HepG2 (cell line): ENCODE measurements around the gene ITGB5. TPM values are rescaled to one million over a fixed set of nuclear protein-coding genes. Genes with fewer than 3 reads are reported as not detected.

ENCODE experiments used
- ATAC-seq: fragments of 200-7000 bp; cut with Tn5 transposase; 3 replicates; pipeline ENCODE4 v1.9.1; 2020; ENCODE audit warnings: mild to moderate bottlenecking, moderate library complexity
- BruUV-seq: library from RNA; stranded (reverse); fragments of 400-500 nt; replicated peaks from 2 replicates; lab custom pipeline; 2021; lab: Mats Ljungman, UMichigan
- CTCF ChIA-PET: fragments of 300-600 bp; formaldehyde crosslinking; extraction: SDS; loops from one replicate; lab custom pipeline; 2021; ENCODE audit warnings: low total read pairs, inconsistent platforms, low intra/inter-chr PET ratio; lab: Yijun Ruan, JAX
- POLR2A ChIA-PET: fragments of 350-600 bp; sonication (Branson Sonifier 250); formaldehyde crosslinking; loops from one replicate; lab custom pipeline; 2020; ENCODE audit warnings: antibody characterized with exemption, inconsistent platforms; lab: Yijun Ruan, JAX
- DNase-seq: peaks from one replicate; pipeline ENCODE4 v3.0.0-alpha.2; 2015; ENCODE audit warnings: low spot score
- FAIRE-seq: peaks from 3 replicates; lab custom pipeline; 2011; peaks lifted over from hg19 to GRCh38; lab: Jason Lieb, UNC
- H2AFZ ChIP-seq: one replicate; pipeline ENCODE4 v1.6.1; 2011; ENCODE audit warnings: low read length, inconsistent platforms
- H3K27ac ChIP-seq: fragments of 300-600 bp; 3 replicates; pipeline ENCODE4 v1.8.0; 2011; ENCODE audit warnings: mixed run types, mild to moderate bottlenecking, mixed read lengths, low read length, inconsistent platforms; ENCODE audit not compliant: insufficient read depth; ENCODE audit errors: extremely low read length
- H3K27me3 ChIP-seq, 2 experiments: fragments of 200-600 bp in 1 of 2; 2 replicates in 1 of 2; 3 replicates in 1 of 2; pipeline versions ENCODE4 v1.6.0 to v1.8.0; 2011; ENCODE audit warnings: low read length in 2 of 2, mild to moderate bottlenecking in 2 of 2, moderate library complexity in 2 of 2, inconsistent platforms in 1 of 2; ENCODE audit not compliant: insufficient read depth in 2 of 2, control insufficient read depth in 1 of 2
- H3K36me3 ChIP-seq, 2 experiments: fragments of 200-600 bp in 1 of 2; replicated peaks in 1 of 2; 2 replicates in 1 of 2; 3 replicates in 1 of 2; pipeline versions ENCODE4 v1.5.1 to v1.8.0; 2011; ENCODE audit warnings: low read length in 2 of 2, inconsistent platforms in 1 of 2; ENCODE audit not compliant: insufficient read depth in 2 of 2, control insufficient read depth in 1 of 2
- H3K4me1 ChIP-seq: 2 replicates; pipeline ENCODE4 v1.5.1; 2012; ENCODE audit warnings: low read length, inconsistent platforms; ENCODE audit not compliant: insufficient read depth
- H3K4me2 ChIP-seq: 2 replicates; pipeline ENCODE4 v1.6.0; 2011; ENCODE audit warnings: low read depth, low read length, inconsistent platforms
- H3K4me3 ChIP-seq, 3 experiments: fragments of 200-600 bp in 1 of 3; sonication (generic), shearing (Covaris generic) in 1 of 3; replicated peaks in 1 of 3; 2 replicates each; pipeline ENCODE4 v1.5.1; 2011 to 2016; ENCODE audit warnings: low read length in 3 of 3, inconsistent platforms in 2 of 3, low read depth in 2 of 3, mild to moderate bottlenecking in 2 of 3, control low read depth in 1 of 3, mixed read lengths in 1 of 3; ENCODE audit not compliant: insufficient read depth in 1 of 3
- H3K79me2 ChIP-seq: one replicate; pipeline ENCODE4 v1.6.1; 2011; ENCODE audit warnings: low read length, inconsistent platforms; ENCODE audit not compliant: insufficient read depth
- H3K9ac ChIP-seq: 2 replicates; pipeline ENCODE4 v1.6.0; 2011; ENCODE audit warnings: mild to moderate bottlenecking, low read depth, low read length, inconsistent platforms; ENCODE audit not compliant: insufficient read depth
- H3K9me3 ChIP-seq: 2 replicates; pipeline ENCODE4 v1.5.1; 2012; ENCODE audit warnings: mild to moderate bottlenecking, low read length
- H4K20me1 ChIP-seq: 2 replicates; pipeline ENCODE4 v1.6.0; 2011; ENCODE audit warnings: inconsistent platforms, mild to moderate bottlenecking, low read length, moderate library complexity; ENCODE audit not compliant: insufficient read depth
- ARID4A ChIP-seq: sonication (generic); formaldehyde crosslinking; IDR thresholded peaks from 2 replicates; pipeline ENCODE4 v1.5.0; 2020; ENCODE audit warnings: mild to moderate bottlenecking, missing genetic modification reagents, borderline replicate concordance
- IRX3 ChIP-seq: sonication (generic); formaldehyde crosslinking; IDR thresholded peaks from 2 replicates; pipeline ENCODE4 v1.8.1; 2023; ENCODE audit warnings: mild to moderate bottlenecking, low read depth, missing genetic modification reagents, borderline replicate concordance
- KMT2B ChIP-seq: IDR thresholded peaks from 2 replicates; pipeline ENCODE4 v1.6.1; 2016; ENCODE audit warnings: missing genetic modification reagents, missing compliant biosample characterization
- MZF1 ChIP-seq: sonication (generic); formaldehyde crosslinking; IDR thresholded peaks from 2 replicates; pipeline ENCODE4 v1.8.1; 2023; ENCODE audit warnings: mild to moderate bottlenecking, missing genetic modification reagents, borderline replicate concordance
- NR0B2 ChIP-seq: sonication (generic); formaldehyde crosslinking; IDR thresholded peaks from 2 replicates; pipeline ENCODE4 v1.4.0; 2020; ENCODE audit warnings: mild to moderate bottlenecking, missing genetic modification reagents
- RERE ChIP-seq: IDR thresholded peaks from 2 replicates; pipeline ENCODE4 v1.6.1; 2016; ENCODE audit warnings: low read depth, missing genetic modification reagents, missing compliant biosample characterization
- SIX4 ChIP-seq: sonication (generic); formaldehyde crosslinking; IDR thresholded peaks from 2 replicates; pipeline ENCODE4 v1.4.0; 2020; ENCODE audit warnings: missing genetic modification reagents
- TBP ChIP-seq: sonication (generic); formaldehyde crosslinking; IDR thresholded peaks from 2 replicates; pipeline ENCODE4 v1.5.0; 2020; ENCODE audit warnings: missing genetic modification reagents
- THAP7 ChIP-seq: sonication (generic); formaldehyde crosslinking; IDR thresholded peaks from 2 replicates; pipeline ENCODE4 v1.8.1; 2023; ENCODE audit warnings: mild to moderate bottlenecking, missing genetic modification reagents
- WGBS: methylation state at CpG from one replicate; pipeline ENCODE4 v1.1.6; 2017; ENCODE audit warnings: low lambda C conversion rate; 5-methylcytosine and 5-hydroxymethylcytosine counted together
- in situ Hi-C: cut with HindIII; loops from 2 replicates; pipeline ENCODE4 v1.10.0; 2017; ENCODE audit warnings: low pct_unique_long_range_greater_than_20kb; ENCODE audit not compliant: extremely low pct_ligation_motif_present
- intact Hi-C: fragments of 100-400 bp; cut with micrococcal nuclease; formaldehyde crosslinking; loops from one replicate; pipeline ENCODE4 v1.10.0; 2022; ENCODE audit not compliant: unreplicated experiment
- polyA plus RNA-seq, 8 experiments: library from polyadenylated mRNA; depleted of rRNA in 3 of 8; stranded (reverse) in 7 of 8; unstranded in 1 of 8; fragments of >200 nt; fragmentation: Illumina TruSeq in 4 of 8; extraction: Trizol in 4 of 8; gene quantifications; 2 replicates each; pipeline versions ENCODE4 v1.2.1 to v1.2.3, GENCODE V29; 2011 to 2016; ENCODE audit warnings: low read depth in 4 of 8, missing spikeins in 1 of 8, mixed read lengths in 1 of 8; ENCODE audit not compliant: insufficient read depth in 1 of 8
- total RNA-seq, 5 experiments: library from RNA; depleted of rRNA; stranded (reverse); fragments of >200 nt; fragmentation: Illumina TruSeq; extraction: Trizol; gene quantifications; 2 replicates each; pipeline ENCODE4 v1.2.3, GENCODE V29; 2016; ENCODE audit warnings: low read depth in 1 of 5

The ITGB5 gene
- total and polyA plus RNA-seq, 2 of the 13 experiments (the other 11 are each of a cell fraction or from before 2014, with no cell fraction given): 74.1 to 343 TPM

GRCh38 chr3:124834723-124835718, 52.1 kb downstream of the ITGB5 start:
- Histone ChIP-seq H3K36me3 (peaks cover 9 to 34% of the 10 kb centered on the region in 2 experiments), H4K20me1 (no peaks in the 10 kb centered on the region), H3K4me2 (peak overlapping the region; percentile 80), H3K4me1 (peaks cover 98% of the 10 kb centered on the region), H3K9me3 (no peaks in the 10 kb centered on the region), H3K4me3 (peak overlapping the region in 1 of 3 experiments; percentile 52; a peak in 2 of 6 replicates), H3K27me3 (no peaks in the 10 kb centered on the region), H3K27ac (peak overlapping the region; percentile 100), H2AFZ (no peak overlapping the region), H3K79me2 (peaks cover 32% of the 10 kb centered on the region), H3K9ac (peak overlapping the region; percentile 87)
- ChIA-PET POLR2A (interaction anchor here (0.6 to 2.1 kb wide), 12 partner anchors 11 to 74 kb away, joined by 3 to 19 read pairs (median 4); partner anchors contain the start of gene ITGB5), CTCF (no interaction called here)
- BruUV-seq: TSS peak; percentile 86
- peak; percentile 75 for FAIRE-seq
- 31% methylated on average over 9 of the region's 20 CpGs for WGBS
- in situ Hi-C loops (loop anchor here (5.0 kb wide), 1 partner anchor 42 kb away; no protein-coding TSS in a partner anchor), intact Hi-C loops (loop anchor here (1.0 to 10.0 kb wide), 7 partner anchors 24 to 760 kb away; partner anchors contain the start of genes ITGB5 and OSBPL11)
- peak; percentile 99 for DNase-seq
- peak; percentile 85 for ATAC-seq
- TF ChIP-seq THAP7 (CRISPR knock-in tag): peak; percentile 44; the same call in 1 of the 2 replicates
- TF ChIP-seq ARID4A (CRISPR knock-in tag): peak; percentile 75; the same call in 1 of the 2 replicates
- TF ChIP-seq KMT2B (CRISPR knock-in tag): no peak
- no peak for TF ChIP-seq MZF1 (CRISPR knock-in tag)
- TF ChIP-seq IRX3 (CRISPR knock-in tag): 0 out of 2 replicates have a peak, but pooled peaks have one; percentile 39
- peak; percentile 42; the same call in 1 of the 2 replicates for TF ChIP-seq RERE (CRISPR knock-in tag)
- TF ChIP-seq SIX4 (CRISPR knock-in tag): peak; percentile 71
- TF ChIP-seq NR0B2 (CRISPR knock-in tag): no peak
- no peak for TF ChIP-seq TBP
